ENCODE data around the gene NTRK3. TPM values are rescaled to one million over a fixed set of nuclear protein-coding genes. Genes with fewer than 3 reads are reported as not detected.

Gene NTRK3
- total and polyA plus RNA-seq, 2 of the 8 experiments (the other 6 are each of a cell fraction or from before 2014, with no cell fraction given): 4.5 to 6.8 TPM

DNA sequence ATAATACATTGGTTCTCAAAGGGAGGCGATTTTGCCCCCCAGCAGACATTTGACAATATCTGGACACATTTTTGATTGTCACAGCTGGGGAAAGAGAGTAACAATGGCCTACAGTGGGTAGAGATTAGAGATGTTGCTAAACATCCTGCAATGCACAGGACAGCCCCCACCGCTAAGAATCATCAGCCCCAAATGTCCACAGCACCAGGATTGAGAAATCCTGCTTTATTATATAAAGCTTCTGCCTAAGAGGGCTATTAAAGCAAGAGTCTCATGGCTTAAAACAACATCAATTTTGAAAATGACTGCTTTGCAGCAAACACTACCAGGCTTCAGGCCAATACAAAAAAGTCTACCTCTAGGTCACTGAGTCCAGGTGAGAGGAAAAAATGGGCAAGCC, 68.2 kb downstream of the NTRK3 start (continued):
- TF ChIP-seq, protein P1, sequence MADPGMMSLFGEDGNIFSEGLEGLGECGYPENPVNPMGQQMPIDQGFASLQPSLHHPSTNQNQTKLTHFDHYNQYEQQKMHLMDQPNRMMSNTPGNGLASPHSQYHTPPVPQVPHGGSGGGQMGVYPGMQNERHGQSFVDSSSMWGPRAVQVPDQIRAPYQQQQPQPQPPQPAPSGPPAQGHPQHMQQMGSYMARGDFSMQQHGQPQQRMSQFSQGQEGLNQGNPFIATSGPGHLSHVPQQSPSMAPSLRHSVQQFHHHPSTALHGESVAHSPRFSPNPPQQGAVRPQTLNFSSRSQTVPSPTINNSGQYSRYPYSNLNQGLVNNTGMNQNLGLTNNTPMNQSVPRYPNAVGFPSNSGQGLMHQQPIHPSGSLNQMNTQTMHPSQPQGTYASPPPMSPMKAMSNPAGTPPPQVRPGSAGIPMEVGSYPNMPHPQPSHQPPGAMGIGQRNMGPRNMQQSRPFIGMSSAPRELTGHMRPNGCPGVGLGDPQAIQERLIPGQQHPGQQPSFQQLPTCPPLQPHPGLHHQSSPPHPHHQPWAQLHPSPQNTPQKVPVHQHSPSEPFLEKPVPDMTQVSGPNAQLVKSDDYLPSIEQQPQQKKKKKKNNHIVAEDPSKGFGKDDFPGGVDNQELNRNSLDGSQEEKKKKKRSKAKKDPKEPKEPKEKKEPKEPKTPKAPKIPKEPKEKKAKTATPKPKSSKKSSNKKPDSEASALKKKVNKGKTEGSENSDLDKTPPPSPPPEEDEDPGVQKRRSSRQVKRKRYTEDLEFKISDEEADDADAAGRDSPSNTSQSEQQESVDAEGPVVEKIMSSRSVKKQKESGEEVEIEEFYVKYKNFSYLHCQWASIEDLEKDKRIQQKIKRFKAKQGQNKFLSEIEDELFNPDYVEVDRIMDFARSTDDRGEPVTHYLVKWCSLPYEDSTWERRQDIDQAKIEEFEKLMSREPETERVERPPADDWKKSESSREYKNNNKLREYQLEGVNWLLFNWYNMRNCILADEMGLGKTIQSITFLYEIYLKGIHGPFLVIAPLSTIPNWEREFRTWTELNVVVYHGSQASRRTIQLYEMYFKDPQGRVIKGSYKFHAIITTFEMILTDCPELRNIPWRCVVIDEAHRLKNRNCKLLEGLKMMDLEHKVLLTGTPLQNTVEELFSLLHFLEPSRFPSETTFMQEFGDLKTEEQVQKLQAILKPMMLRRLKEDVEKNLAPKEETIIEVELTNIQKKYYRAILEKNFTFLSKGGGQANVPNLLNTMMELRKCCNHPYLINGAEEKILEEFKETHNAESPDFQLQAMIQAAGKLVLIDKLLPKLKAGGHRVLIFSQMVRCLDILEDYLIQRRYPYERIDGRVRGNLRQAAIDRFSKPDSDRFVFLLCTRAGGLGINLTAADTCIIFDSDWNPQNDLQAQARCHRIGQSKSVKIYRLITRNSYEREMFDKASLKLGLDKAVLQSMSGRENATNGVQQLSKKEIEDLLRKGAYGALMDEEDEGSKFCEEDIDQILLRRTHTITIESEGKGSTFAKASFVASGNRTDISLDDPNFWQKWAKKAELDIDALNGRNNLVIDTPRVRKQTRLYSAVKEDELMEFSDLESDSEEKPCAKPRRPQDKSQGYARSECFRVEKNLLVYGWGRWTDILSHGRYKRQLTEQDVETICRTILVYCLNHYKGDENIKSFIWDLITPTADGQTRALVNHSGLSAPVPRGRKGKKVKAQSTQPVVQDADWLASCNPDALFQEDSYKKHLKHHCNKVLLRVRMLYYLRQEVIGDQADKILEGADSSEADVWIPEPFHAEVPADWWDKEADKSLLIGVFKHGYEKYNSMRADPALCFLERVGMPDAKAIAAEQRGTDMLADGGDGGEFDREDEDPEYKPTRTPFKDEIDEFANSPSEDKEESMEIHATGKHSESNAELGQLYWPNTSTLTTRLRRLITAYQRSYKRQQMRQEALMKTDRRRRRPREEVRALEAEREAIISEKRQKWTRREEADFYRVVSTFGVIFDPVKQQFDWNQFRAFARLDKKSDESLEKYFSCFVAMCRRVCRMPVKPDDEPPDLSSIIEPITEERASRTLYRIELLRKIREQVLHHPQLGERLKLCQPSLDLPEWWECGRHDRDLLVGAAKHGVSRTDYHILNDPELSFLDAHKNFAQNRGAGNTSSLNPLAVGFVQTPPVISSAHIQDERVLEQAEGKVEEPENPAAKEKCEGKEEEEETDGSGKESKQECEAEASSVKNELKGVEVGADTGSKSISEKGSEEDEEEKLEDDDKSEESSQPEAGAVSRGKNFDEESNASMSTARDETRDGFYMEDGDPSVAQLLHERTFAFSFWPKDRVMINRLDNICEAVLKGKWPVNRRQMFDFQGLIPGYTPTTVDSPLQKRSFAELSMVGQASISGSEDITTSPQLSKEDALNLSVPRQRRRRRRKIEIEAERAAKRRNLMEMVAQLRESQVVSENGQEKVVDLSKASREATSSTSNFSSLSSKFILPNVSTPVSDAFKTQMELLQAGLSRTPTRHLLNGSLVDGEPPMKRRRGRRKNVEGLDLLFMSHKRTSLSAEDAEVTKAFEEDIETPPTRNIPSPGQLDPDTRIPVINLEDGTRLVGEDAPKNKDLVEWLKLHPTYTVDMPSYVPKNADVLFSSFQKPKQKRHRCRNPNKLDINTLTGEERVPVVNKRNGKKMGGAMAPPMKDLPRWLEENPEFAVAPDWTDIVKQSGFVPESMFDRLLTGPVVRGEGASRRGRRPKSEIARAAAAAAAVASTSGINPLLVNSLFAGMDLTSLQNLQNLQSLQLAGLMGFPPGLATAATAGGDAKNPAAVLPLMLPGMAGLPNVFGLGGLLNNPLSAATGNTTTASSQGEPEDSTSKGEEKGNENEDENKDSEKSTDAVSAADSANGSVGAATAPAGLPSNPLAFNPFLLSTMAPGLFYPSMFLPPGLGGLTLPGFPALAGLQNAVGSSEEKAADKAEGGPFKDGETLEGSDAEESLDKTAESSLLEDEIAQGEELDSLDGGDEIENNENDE (IDR thresholded peaks at IDR 0.05; ENCODE audit: insufficient replicate concordance, low read length): no peak
- TF ChIP-seq FOSL1 (IDR thresholded peaks at IDR 0.05; ENCODE audit: insufficient read depth, low read depth, low read length) (no peak), SP2 (IDR thresholded peaks at IDR 0.05; ENCODE audit: low read length) (no peak), HDAC2 (IDR thresholded peaks at IDR 0.05; ENCODE audit: borderline replicate concordance in 1 of 2, low read depth in 2 of 2, low read length in 2 of 2) (no peak), TCF12 (IDR thresholded peaks at IDR 0.05; ENCODE audit: low read depth, low read length) (no peak), SP1 (IDR thresholded peaks at IDR 0.05; ENCODE audit: low read depth, low read length) (no peak), TEAD4 (IDR thresholded peaks at IDR 0.05; ENCODE audit: low read depth, low read length) (no peak), E2F6 (IDR thresholded peaks at IDR 0.05) (no peak), JUN (IDR thresholded peaks at IDR 0.05; ENCODE audit: low read depth, low read length) (no peak), RNF2 (IDR thresholded peaks at IDR 0.05; ENCODE audit: borderline replicate concordance, low read depth, low read length, missing control alignments, poor library complexity, severe bottlenecking) (no peak), SIRT6 (IDR thresholded peaks at IDR 0.05; ENCODE audit: low read length) (no peak)
